ENCODE measurements around the gene MARCO.
"Not testable (repeated sequence)": the region's sequence is repeated elsewhere in the genome, so short reads cannot be mapped to it uniquely, and the experiment has no call there.

The MARCO gene

GRCh38 chr2:119003856-119004255 is 61.9 kb downstream of the MARCO start:
- not testable (repeated sequence) for DNase-seq

- no peak for DNase-seq
These were observed 62.6 kb downstream of the MARCO start for GRCh38 chr2:119004602-119005001.

GRCh38 chr2:119005051-119005450 is 63.1 kb downstream of the MARCO start:
- no peak for DNase-seq

- DNase-seq = no peak
These were observed 63.6 kb downstream of the MARCO start for GRCh38 chr2:119005555-119005954.

- no peak for DNase-seq
These were observed 64.4 kb downstream of the MARCO start for GRCh38 chr2:119006441-119006840.

- DNase-seq = no peak
These were observed 66.1 kb downstream of the MARCO start for GRCh38 chr2:119008108-119008507.

GRCh38 chr2:119009110-119009509 is 67.1 kb downstream of the MARCO start:
- DNase-seq = no peak

GRCh38 chr2:119010336-119010735 is 68.3 kb downstream of the MARCO start:
- no peak for DNase-seq

GRCh38 chr2:119011162-119011909 is 69.3 kb downstream of the MARCO start:
- peak in 32 of 56 donors; percentile 4 to 71 (median 20) for DNase-seq

- no peak for DNase-seq
These were observed 69.9 kb downstream of the MARCO start for GRCh38 chr2:119011910-119012209.

GRCh38 chr2:119012345-119013301 is 70.6 kb downstream of the MARCO start:
- no peak for DNase-seq

GRCh38 chr2:119013671-119014070 is 71.7 kb downstream of the MARCO start:
- no peak for DNase-seq

GRCh38 chr2:119015845-119016244 is 73.9 kb downstream of the MARCO start:
- DNase-seq = peak in 1 of 56 donors; percentile 38

GRCh38 chr2:119019521-119019920 is 77.5 kb downstream of the MARCO start:
- no peak for DNase-seq

GRCh38 chr2:119022678-119023077 is 80.7 kb downstream of the MARCO start:
- no peak for DNase-seq

- no peak for DNase-seq
These were observed 81.5 kb downstream of the MARCO start for GRCh38 chr2:119023534-119023933.

GRCh38 chr2:119024152-119024551 is 82.2 kb downstream of the MARCO start:
- DNase-seq = no peak

GRCh38 chr2:119024568-119024967 is 82.6 kb downstream of the MARCO start:
- no peak for DNase-seq

- DNase-seq = no peak
These were observed 83.0 kb downstream of the MARCO start for GRCh38 chr2:119025013-119025412.

GRCh38 chr2:119025762-119026351 is 83.9 kb downstream of the MARCO start:
- DNase-seq = no peak

- no peak for DNase-seq
These were observed 84.9 kb downstream of the MARCO start for GRCh38 chr2:119026890-119027289.

All from amygdala (tissue), 56 donors.